Gastroesophageal sphincter (tissue), 4 donors: ENCODE results near the gene RASGEF1C. TPM values are rescaled to one million over a fixed set of nuclear protein-coding genes. Genes with fewer than 3 reads are reported as not detected.
A peak's percentile ranks its signal among the peaks of the same experiment; 100 is the strongest.

ENCODE experiments used
- ATAC-seq: fragments of 150-250 bp; one replicate; pipeline ENCODE4 v1.9.1; 2016; ENCODE audit warnings: mild to moderate bottlenecking, moderate library complexity
- H3K27ac ChIP-seq, 4 donors: fragments of 200-600 bp; sonication (generic) in 3 of 4; 1 replicate in 3 of 4; 2 replicates in 1 of 4; pipeline ENCODE4 v1.5.1; 2016 to 2019
- H3K27me3 ChIP-seq: fragments of 200-600 bp; sonication (generic); one replicate; pipeline ENCODE4 v1.5.1; 2019
- H3K36me3 ChIP-seq, 2 donors: fragments of 200-600 bp; sonication (generic); one replicate each; pipeline ENCODE4 v1.5.1; 2019; ENCODE audit warnings: control low read depth in 1 of 2
- H3K4me1 ChIP-seq, 3 donors: fragments of 200-600 bp; sonication (generic); 1 replicate in 2 of 3; 2 replicates in 1 of 3; pipeline ENCODE4 v1.5.1; 2016 to 2019; ENCODE audit warnings: control low read depth in 2 of 3
- H3K4me3 ChIP-seq, 2 donors: fragments of 200-600 bp; sonication (generic); one replicate each; pipeline ENCODE4 v1.5.1; 2019; ENCODE audit warnings: mild to moderate bottlenecking in 1 of 2, moderate library complexity in 1 of 2
- H3K9me3 ChIP-seq, 3 donors: fragments of 200-600 bp; sonication (generic); one replicate each; pipeline ENCODE4 v1.5.1; 2017 to 2019; ENCODE audit warnings: control low read depth in 2 of 3
- EP300 ChIP-seq: sonication (generic); formaldehyde crosslinking; IDR thresholded peaks from one replicate; pipeline ENCODE4 v1.6.1; 2017; ENCODE audit warnings: antibody characterized with exemption, mild to moderate bottlenecking
- POLR2A ChIP-seq, 2 donors: fragments of 450-650 bp; IDR thresholded peaks; one replicate each; pipeline ENCODE4 v1.6.1; 2017; ENCODE audit warnings: antibody characterized with exemption in 2 of 2, mild to moderate bottlenecking in 2 of 2, moderate library complexity in 1 of 2
- POLR2AphosphoS5 ChIP-seq: sonication (generic); formaldehyde crosslinking; IDR thresholded peaks from one replicate; pipeline ENCODE4 v1.6.1; 2017; ENCODE audit warnings: antibody characterized with exemption
- WGBS, 2 donors: methylation state at CpG; one replicate each; pipeline ENCODE4 v1.1.5; 2018; ENCODE audit warnings: low coverage in 1 of 2; 5-methylcytosine and 5-hydroxymethylcytosine counted together
- total RNA-seq, 4 donors: library from RNA; depleted of rRNA; stranded (reverse); fragments of >200 nt; gene quantifications; one replicate each; pipeline ENCODE4 v1.1.0, GENCODE V29; 2016
- TF ChIP-seq, protein P1 (sequence below), 4 experiments: fragments of 200-600 bp in 2 of 4; fragments of 450-650 bp in 2 of 4; sonication (generic) in 1 of 4; IDR thresholded peaks; one replicate each; pipeline ENCODE4 v1.5.1; 2017 to 2019; ENCODE audit warnings: antibody characterized with exemption in 4 of 4, mild to moderate bottlenecking in 2 of 4, moderate library complexity in 2 of 4

Gene RASGEF1C
- total RNA-seq, 4 donors from 2014 or later = 0.81 to 8.4 (median 2.0) TPM

DNA sequence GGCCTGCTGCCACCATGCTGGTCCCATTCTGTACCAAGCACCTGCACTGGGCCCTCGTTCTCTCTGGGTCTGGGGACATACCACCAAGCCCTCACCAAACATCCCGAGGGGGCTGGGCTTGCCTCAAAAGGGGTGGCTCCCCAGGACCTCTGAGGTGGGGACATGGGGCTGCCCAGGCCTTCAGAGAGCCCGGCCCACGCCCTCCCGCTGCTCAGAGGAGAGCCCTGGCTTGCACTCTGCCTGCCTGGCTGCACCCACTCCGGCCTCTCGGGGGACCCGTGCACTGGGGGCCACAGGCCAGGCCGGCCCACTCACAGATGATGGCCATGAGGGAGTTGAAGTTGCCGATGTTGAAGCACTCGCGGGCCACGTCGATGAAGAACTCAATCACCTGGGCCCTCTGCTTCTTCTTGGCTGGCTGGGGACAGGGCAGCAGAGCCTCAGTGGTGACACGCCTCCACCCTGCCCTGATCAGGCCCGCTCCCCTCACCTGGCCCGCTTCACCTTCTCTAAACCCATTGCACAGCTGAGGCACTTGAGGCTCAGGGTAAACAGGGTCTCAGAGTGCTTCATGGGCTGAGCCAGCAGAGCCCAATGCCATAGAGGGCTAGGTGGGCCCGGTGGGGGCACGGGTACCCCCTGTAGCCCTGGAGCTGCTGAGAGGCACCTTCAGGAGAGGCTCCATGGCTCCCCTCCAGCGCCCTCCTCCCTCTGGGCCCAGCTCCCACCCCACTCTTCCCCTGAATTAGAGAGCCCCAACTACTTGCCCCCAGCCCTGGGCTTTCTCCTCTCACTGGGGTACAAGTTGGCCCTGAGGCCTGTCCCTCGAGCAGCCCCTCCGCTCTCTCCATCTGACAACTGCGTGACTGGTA, 89.7 kb downstream of the RASGEF1C start:
- no peak for ATAC-seq
- no peak overlapping the region for H3K4me3 ChIP-seq
- WGBS, 2 donors = 93% methylated on average over 3 of the region's 23 CpGs; no CpG with 5 or more reads in 1 of the 2 donors
- no peak for TF ChIP-seq POLR2A (IDR thresholded peaks at IDR 0.05)
- no peak for TF ChIP-seq POLR2AphosphoS5
- TF ChIP-seq EP300 = no peak
- TF ChIP-seq, protein P1, sequence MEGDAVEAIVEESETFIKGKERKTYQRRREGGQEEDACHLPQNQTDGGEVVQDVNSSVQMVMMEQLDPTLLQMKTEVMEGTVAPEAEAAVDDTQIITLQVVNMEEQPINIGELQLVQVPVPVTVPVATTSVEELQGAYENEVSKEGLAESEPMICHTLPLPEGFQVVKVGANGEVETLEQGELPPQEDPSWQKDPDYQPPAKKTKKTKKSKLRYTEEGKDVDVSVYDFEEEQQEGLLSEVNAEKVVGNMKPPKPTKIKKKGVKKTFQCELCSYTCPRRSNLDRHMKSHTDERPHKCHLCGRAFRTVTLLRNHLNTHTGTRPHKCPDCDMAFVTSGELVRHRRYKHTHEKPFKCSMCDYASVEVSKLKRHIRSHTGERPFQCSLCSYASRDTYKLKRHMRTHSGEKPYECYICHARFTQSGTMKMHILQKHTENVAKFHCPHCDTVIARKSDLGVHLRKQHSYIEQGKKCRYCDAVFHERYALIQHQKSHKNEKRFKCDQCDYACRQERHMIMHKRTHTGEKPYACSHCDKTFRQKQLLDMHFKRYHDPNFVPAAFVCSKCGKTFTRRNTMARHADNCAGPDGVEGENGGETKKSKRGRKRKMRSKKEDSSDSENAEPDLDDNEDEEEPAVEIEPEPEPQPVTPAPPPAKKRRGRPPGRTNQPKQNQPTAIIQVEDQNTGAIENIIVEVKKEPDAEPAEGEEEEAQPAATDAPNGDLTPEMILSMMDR (IDR thresholded peaks at IDR 0.05) = no peak
- peaks cover 39% of the 10 kb centered on the region for H3K27me3 ChIP-seq
- H3K27ac ChIP-seq = no peak overlapping the region
- H3K4me1 ChIP-seq = no peaks in the 10 kb centered on the region
- H3K9me3 ChIP-seq = no peaks in the 10 kb centered on the region
- no peaks in the 10 kb centered on the region for H3K36me3 ChIP-seq

DNA sequence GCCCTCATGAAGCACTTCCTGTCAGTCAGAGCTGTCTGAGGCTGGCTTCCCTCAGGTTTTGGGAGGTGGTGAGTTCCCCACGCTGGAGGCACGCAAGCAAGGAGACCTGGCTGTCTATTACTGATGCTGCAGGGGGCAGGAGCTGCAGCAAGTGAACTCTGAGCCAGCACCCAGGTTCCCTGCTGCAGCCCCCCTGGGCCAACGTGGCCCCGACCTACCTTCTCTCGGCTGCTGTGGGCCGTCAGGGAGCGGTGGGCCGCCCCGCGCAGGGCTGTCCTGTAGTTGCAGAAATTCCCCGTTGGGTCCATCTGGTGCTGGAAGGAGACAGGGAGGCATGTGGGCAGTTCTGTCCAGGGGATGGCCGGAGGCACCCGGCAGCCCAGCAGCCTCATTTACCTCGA, 90.6 kb downstream of the RASGEF1C start:
- Histone ChIP-seq H3K27me3 (peaks cover 39% of the 10 kb centered on the region), H3K9me3 (no peaks in the 10 kb centered on the region), H3K27ac (no peak overlapping the region), H3K4me3 (no peak overlapping the region), H3K4me1 (no peaks in the 10 kb centered on the region), H3K36me3 (no peaks in the 10 kb centered on the region)
- 92% methylated on average over 2 of the region's 14 CpGs; no CpG with 5 or more reads in 1 of the 2 donors for WGBS, 2 donors
- TF ChIP-seq EP300 = no peak
- no peak for TF ChIP-seq POLR2AphosphoS5
- TF ChIP-seq, protein P1 (IDR thresholded peaks at IDR 0.05) = no peak
- no peak for TF ChIP-seq POLR2A (IDR thresholded peaks at IDR 0.05)
- no peak for ATAC-seq

GRCh38 chr5:180117000-180117725, 91.8 kb downstream of the RASGEF1C start:
- ATAC-seq = no peak
- Histone ChIP-seq H3K27me3 (peaks cover 41% of the 10 kb centered on the region), H3K9me3 (no peaks in the 10 kb centered on the region), H3K27ac (no peak overlapping the region), H3K4me1 (no peaks in the 10 kb centered on the region), H3K36me3 (no peaks in the 10 kb centered on the region), H3K4me3 (no peak overlapping the region)
- TF ChIP-seq POLR2A (IDR thresholded peaks at IDR 0.05) (no peak), POLR2AphosphoS5 (no peak), EP300 (no peak)
- TF ChIP-seq, protein P1 (IDR thresholded peaks at IDR 0.05) = no peak
- 90 to 94% methylated on average over 2 to 5 of the region's 14 CpGs for WGBS, 2 donors

- no peaks in the 10 kb centered on the region for H3K36me3 ChIP-seq
- ATAC-seq = no peak
Observed at GRCh38 chr5:180116077-180116999, 92.7 kb downstream of the RASGEF1C start.

More at GRCh38 chr5:180116077-180116999, 92.7 kb downstream of the RASGEF1C start:
- WGBS, 2 donors = 46 to 100% methylated on average over 5 to 6 of the region's 31 CpGs
- Histone ChIP-seq H3K4me3 (no peak overlapping the region), H3K9me3 (no peaks in the 10 kb centered on the region), H3K27me3 (peaks cover 43% of the 10 kb centered on the region), H3K4me1 (no peaks in the 10 kb centered on the region), H3K27ac (peak overlapping the region in 1 of 4 donors; percentile 32)
- TF ChIP-seq EP300 = no peak
- TF ChIP-seq POLR2A (IDR thresholded peaks at IDR 0.05) = no peak
- TF ChIP-seq, protein P1 (IDR thresholded peaks at IDR 0.05) = no peak
